Mesenchymal stem cell (in vitro differentiated cells and primary cell): ENCODE results near the gene MDM4.

ENCODE experiments used
- DNase-seq: peaks from one replicate; pipeline ENCODE4 v3.0.0-alpha.2; 2013
- H2AFZ ChIP-seq: one replicate; pipeline ENCODE4 v1.6.1; 2013; ENCODE audit warnings: low read depth, mild to moderate bottlenecking, control low read depth, inconsistent platforms, low read length, moderate library complexity
- H2AK5ac ChIP-seq: 2 replicates; pipeline ENCODE4 v1.6.1; 2013; ENCODE audit warnings: low read length, moderate library complexity, mild to moderate bottlenecking, inconsistent platforms; ENCODE audit not compliant: severe bottlenecking
- H2BK120ac ChIP-seq: one replicate; pipeline ENCODE4 v1.6.1; 2013; ENCODE audit warnings: low read depth, mild to moderate bottlenecking, inconsistent platforms, low read length, moderate library complexity
- H2BK12ac ChIP-seq, 2 experiments: one replicate each; pipeline ENCODE4 v1.6.1; 2013; ENCODE audit warnings: inconsistent platforms in 2 of 2, low read length in 2 of 2, mild to moderate bottlenecking in 2 of 2, moderate library complexity in 2 of 2, control low read depth in 1 of 2
- H2BK15ac ChIP-seq: one replicate; pipeline ENCODE4 v1.6.1; 2013; ENCODE audit warnings: mild to moderate bottlenecking, low read depth, inconsistent platforms; ENCODE audit not compliant: poor library complexity, severe bottlenecking
- H2BK5ac ChIP-seq: 2 replicates; pipeline ENCODE4 v1.6.1; 2013; ENCODE audit warnings: low read depth, mild to moderate bottlenecking, low read length, control low read depth, inconsistent platforms; ENCODE audit not compliant: poor library complexity, severe bottlenecking
- H3K14ac ChIP-seq, 2 experiments: one replicate each; pipeline ENCODE4 v1.6.1; 2013; ENCODE audit warnings: inconsistent platforms in 2 of 2, low read length in 2 of 2, control low read depth in 1 of 2, mild to moderate bottlenecking in 1 of 2, moderate library complexity in 1 of 2
- H3K18ac ChIP-seq, 2 experiments: one replicate each; pipeline ENCODE4 v1.6.1; 2013; ENCODE audit warnings: inconsistent platforms in 2 of 2, low read length in 2 of 2, control low read depth in 1 of 2, low read depth in 1 of 2, mild to moderate bottlenecking in 1 of 2
- H3K23ac ChIP-seq, 2 experiments: one replicate each; pipeline ENCODE4 v1.6.1; 2013; ENCODE audit warnings: inconsistent platforms in 2 of 2, low read length in 2 of 2, mild to moderate bottlenecking in 2 of 2, moderate library complexity in 2 of 2, control low read depth in 1 of 2
- H3K27ac ChIP-seq: 2 replicates; pipeline ENCODE4 v1.5.1; 2013; ENCODE audit warnings: mild to moderate bottlenecking, moderate library complexity, low read length, control low read depth, inconsistent platforms; ENCODE audit not compliant: poor library complexity, severe bottlenecking
- H3K27me3 ChIP-seq, 2 experiments: 2 replicates each; pipeline versions ENCODE4 v1.6.1 to v1.7.0; 2013; ENCODE audit warnings: low read length in 2 of 2, mild to moderate bottlenecking in 2 of 2, moderate library complexity in 2 of 2, control low read depth in 1 of 2, inconsistent platforms in 1 of 2; ENCODE audit not compliant: control insufficient read depth in 1 of 2, insufficient read depth in 1 of 2
- H3K36me3 ChIP-seq, 2 experiments: 2 replicates each; pipeline versions ENCODE4 v1.6.1 to v1.7.0; 2013; ENCODE audit warnings: low read length in 2 of 2, control low read depth in 1 of 2, inconsistent platforms in 1 of 2, low read depth in 1 of 2, mild to moderate bottlenecking in 1 of 2; ENCODE audit not compliant: insufficient read depth in 2 of 2, control insufficient read depth in 1 of 2
- H3K4ac ChIP-seq, 2 experiments: one replicate each; pipeline ENCODE4 v1.6.1; 2013; ENCODE audit warnings: inconsistent platforms in 2 of 2, low read length in 2 of 2, mild to moderate bottlenecking in 2 of 2, moderate library complexity in 2 of 2, control low read depth in 1 of 2, low read depth in 1 of 2
- H3K4me1 ChIP-seq: 2 replicates; pipeline ENCODE4 v1.6.1; 2013; ENCODE audit warnings: low read depth, low read length, control low read depth; ENCODE audit not compliant: control insufficient read depth, insufficient read depth
- H3K4me2 ChIP-seq: 2 replicates; pipeline ENCODE4 v1.6.1; 2013; ENCODE audit warnings: low read length, mild to moderate bottlenecking, inconsistent platforms; ENCODE audit not compliant: poor library complexity, severe bottlenecking
- H3K4me3 ChIP-seq, 2 experiments: 2 replicates each; pipeline versions ENCODE4 v1.5.1 to v1.7.0; 2013; ENCODE audit warnings: low read length in 2 of 2, mild to moderate bottlenecking in 2 of 2, control low read depth in 1 of 2, low read depth in 1 of 2; ENCODE audit not compliant: insufficient read depth in 1 of 2
- H3K79me1 ChIP-seq: replicated peaks from 2 replicates; pipeline ENCODE4 v1.6.1; 2013; ENCODE audit warnings: mild to moderate bottlenecking, control low read depth, low read length, inconsistent platforms; ENCODE audit not compliant: poor library complexity, severe bottlenecking
- H3K9ac ChIP-seq: 2 replicates; pipeline ENCODE4 v1.7.0; 2013; ENCODE audit warnings: mild to moderate bottlenecking, low read length, moderate library complexity
- H3K9me3 ChIP-seq: 2 replicates; pipeline ENCODE4 v1.7.0; 2013; ENCODE audit warnings: mild to moderate bottlenecking, low read length; ENCODE audit not compliant: control insufficient read depth
- H4K8ac ChIP-seq: one replicate; pipeline ENCODE4 v1.6.1; 2013; ENCODE audit warnings: inconsistent platforms, mild to moderate bottlenecking, low read length, moderate library complexity
- H4K91ac ChIP-seq: one replicate; pipeline ENCODE4 v1.6.1; 2013; ENCODE audit warnings: mild to moderate bottlenecking, low read length, inconsistent platforms
- WGBS: methylation state at CpG from one replicate; pipeline ENCODE4 v1.1.7; 2013; ENCODE audit warnings: mixed read lengths; 5-methylcytosine and 5-hydroxymethylcytosine counted together

MDM4 gene

GRCh38 chr1:204545881-204546280 lies 29.7 kb downstream of the MDM4 start:
- H3K9me3 ChIP-seq, result no peaks in the 10 kb centered on the region
- H2AK5ac ChIP-seq, result no peak overlapping the region
- no peak overlapping the region for H2BK120ac ChIP-seq

GRCh38 chr1:204548265-204548664 lies 32.1 kb downstream of the MDM4 start:
- Histone ChIP-seq H3K4me2 (no peak overlapping the region), H2BK12ac (no peak overlapping the region), H3K14ac (no peak overlapping the region), H2AK5ac (no peak overlapping the region), H3K4me1 (peaks cover 2% of the 10 kb centered on the region), H2BK120ac (no peak overlapping the region), H3K23ac (no peak overlapping the region), H4K8ac (no peak overlapping the region), H3K9me3 (no peaks in the 10 kb centered on the region), H2BK5ac (no peak overlapping the region), H2BK15ac (no peak overlapping the region), H3K4ac (no peak overlapping the region), H3K79me1 (peaks cover 12% of the 10 kb centered on the region), H3K9ac (no peak overlapping the region), H3K27me3 (no peaks in the 10 kb centered on the region), H3K18ac (no peak overlapping the region), H3K4me3 (no peak overlapping the region), H3K27ac (no peak overlapping the region), H2AFZ (no peak overlapping the region), H3K36me3 (peaks cover 17 to 88% of the 10 kb centered on the region in 2 experiments), H4K91ac (no peak overlapping the region)
- no CpG with 5 or more reads among the region's 2 CpGs for WGBS
- DNase-seq, result no peak

More at GRCh38 chr1:204545881-204546280, 29.7 kb downstream of the MDM4 start:
- Histone ChIP-seq H2BK15ac (no peak overlapping the region), H4K91ac (no peak overlapping the region), H3K36me3 (peaks cover 21 to 95% of the 10 kb centered on the region in 2 experiments), H3K18ac (no peak overlapping the region), H3K14ac (no peak overlapping the region), H2BK5ac (no peak overlapping the region), H2AFZ (no peak overlapping the region), H3K4me2 (no peak overlapping the region), H3K79me1 (peaks cover 13% of the 10 kb centered on the region), H4K8ac (no peak overlapping the region), H3K4me3 (no peak overlapping the region), H3K9ac (no peak overlapping the region), H3K4ac (no peak overlapping the region), H2BK12ac (no peak overlapping the region), H3K23ac (no peak overlapping the region), H3K4me1 (peaks cover 2% of the 10 kb centered on the region), H3K27me3 (no peaks in the 10 kb centered on the region), H3K27ac (no peak overlapping the region)
- no CpG with 5 or more reads among the region's 2 CpGs for WGBS
- no peak for DNase-seq

- Histone ChIP-seq H3K27me3 (no peaks in the 10 kb centered on the region), H3K4ac (no peak overlapping the region), H3K4me3 (no peak overlapping the region), H2AK5ac (no peak overlapping the region), H2BK12ac (no peak overlapping the region), H3K14ac (no peak overlapping the region), H2BK120ac (no peak overlapping the region), H3K4me1 (peaks cover 2% of the 10 kb centered on the region), H4K8ac (no peak overlapping the region), H3K9me3 (no peaks in the 10 kb centered on the region), H2BK5ac (no peak overlapping the region), H3K79me1 (peaks cover 9% of the 10 kb centered on the region), H3K36me3 (peaks cover 17 to 83% of the 10 kb centered on the region in 2 experiments), H3K4me2 (no peak overlapping the region), H3K9ac (no peak overlapping the region), H3K27ac (no peak overlapping the region), H3K23ac (no peak overlapping the region), H4K91ac (no peak overlapping the region), H2BK15ac (no peak overlapping the region), H2AFZ (no peak overlapping the region), H3K18ac (no peak overlapping the region)
- no peak for DNase-seq
- WGBS, result 98% methylated on average over 5 of the region's 6 CpGs
Measured at GRCh38 chr1:204549313-204549712, 33.1 kb downstream of the MDM4 start.

- 73% methylated on average over 4 of the region's 5 CpGs for WGBS
- peaks cover 20 to 75% of the 10 kb centered on the region in 2 experiments for H3K36me3 ChIP-seq
- no peak overlapping the region for H3K27ac ChIP-seq
- H2AK5ac ChIP-seq, result no peak overlapping the region
- H3K23ac ChIP-seq, result no peak overlapping the region
- no peak overlapping the region for H4K8ac ChIP-seq
- H2AFZ ChIP-seq, result no peak overlapping the region
- no peak overlapping the region for H3K9ac ChIP-seq
- H3K27me3 ChIP-seq, result no peaks in the 10 kb centered on the region
- no peak overlapping the region for H2BK120ac ChIP-seq
- no peak overlapping the region for H2BK5ac ChIP-seq
- DNase-seq, result no peak
- no peak overlapping the region for H3K4ac ChIP-seq
- no peaks in the 10 kb centered on the region for H3K9me3 ChIP-seq
- no peak overlapping the region for H3K18ac ChIP-seq
- no peaks in the 10 kb centered on the region for H3K4me1 ChIP-seq
- H3K4me3 ChIP-seq, result no peak overlapping the region
- no peak overlapping the region for H2BK15ac ChIP-seq
- H3K14ac ChIP-seq, result no peak overlapping the region
- H3K4me2 ChIP-seq, result no peak overlapping the region
- peaks cover 13% of the 10 kb centered on the region for H3K79me1 ChIP-seq
- no peak overlapping the region for H2BK12ac ChIP-seq
- H4K91ac ChIP-seq, result no peak overlapping the region
Measured at GRCh38 chr1:204550926-204551325, 34.7 kb downstream of the MDM4 start.
